K562 (cell line): ENCODE measurements around the gene ZDHHC3. TPM values are rescaled to one million over a fixed set of nuclear protein-coding genes. Genes with fewer than 3 reads are reported as not detected.

Source experiments
- ATAC-seq: fragments of 200-7000 bp; cut with Tn5 transposase; 3 replicates; pipeline ENCODE4 v1.9.1; 2020; ENCODE audit warnings: moderate library complexity
- BruUV-seq: library from RNA; stranded (reverse); fragments of 400-500 nt; replicated peaks from 2 replicates; lab custom pipeline; 2021; lab: Mats Ljungman, UMichigan
- CTCF ChIA-PET: fragments of 300-600 bp; formaldehyde crosslinking; extraction: SDS; loops from one replicate; lab custom pipeline; 2021; ENCODE audit warnings: low intra/inter-chr PET ratio; lab: Yijun Ruan, JAX
- POLR2A ChIA-PET: fragments of 300-600, 350-650 bp; sonication (Branson Sonifier 250); formaldehyde crosslinking; extraction: SDS; loops from one replicate; lab custom pipeline; 2021; ENCODE audit warnings: antibody characterized with exemption, inconsistent platforms; lab: Yijun Ruan, JAX
- DNase-seq, 4 experiments: peaks; one replicate each; pipeline versions ENCODE4 v3.0.0 to v3.0.0-alpha.2; 2011 to 2018; ENCODE audit warnings: low spot score in 3 of 4, mixed read lengths in 3 of 4; ENCODE audit errors: extremely low read depth in 1 of 4
- FAIRE-seq: peaks from 2 replicates; lab custom pipeline; 2011; peaks lifted over from hg19 to GRCh38; lab: Jason Lieb, UNC
- H2AFZ ChIP-seq: 2 replicates; pipeline ENCODE4 v1.6.0; 2011; ENCODE audit warnings: low read depth, low read length, control low read depth, inconsistent platforms
- H3K27ac ChIP-seq: fragments of 200-600 bp; 3 replicates; pipeline ENCODE4 v1.8.0; 2011; ENCODE audit warnings: low read depth, mild to moderate bottlenecking, control low read depth, inconsistent platforms, low read length, moderate library complexity, mixed read lengths; ENCODE audit errors: extremely low read depth
- H3K27me3 ChIP-seq, 2 experiments: fragments of 300-600 bp in 1 of 2; 2 replicates in 1 of 2; 3 replicates in 1 of 2; pipeline versions ENCODE4 v1.6.0 to v1.8.0; 2011; ENCODE audit warnings: inconsistent platforms in 2 of 2, low read length in 2 of 2, mild to moderate bottlenecking in 1 of 2, mixed read lengths in 1 of 2, moderate library complexity in 1 of 2; ENCODE audit not compliant: control insufficient read depth in 2 of 2, insufficient read depth in 2 of 2
- H3K36me3 ChIP-seq: fragments of 300-600 bp; 3 replicates; pipeline ENCODE4 v1.8.0; 2011; ENCODE audit warnings: mild to moderate bottlenecking, low read length, inconsistent platforms; ENCODE audit not compliant: control insufficient read depth, insufficient read depth
- H3K4me1 ChIP-seq, 2 experiments: fragments of 200-600 bp in 1 of 2; replicated peaks in 1 of 2; 2 replicates in 1 of 2; 3 replicates in 1 of 2; pipeline versions ENCODE4 v1.5.1 to v1.8.0; 2011; ENCODE audit warnings: inconsistent platforms in 2 of 2, low read length in 2 of 2, mild to moderate bottlenecking in 1 of 2, mixed read lengths in 1 of 2, moderate library complexity in 1 of 2; ENCODE audit not compliant: control insufficient read depth in 2 of 2, insufficient read depth in 2 of 2
- H3K4me2 ChIP-seq: 2 replicates; pipeline ENCODE4 v1.6.1; 2011; ENCODE audit warnings: low read length, control low read depth, inconsistent platforms, mixed read lengths; ENCODE audit not compliant: insufficient read depth
- H3K4me3 ChIP-seq: fragments of 200-600 bp; sonication (generic), shearing (Covaris generic); 2 replicates; pipeline ENCODE4 v1.5.1; 2016; ENCODE audit warnings: control low read depth, inconsistent platforms
- H3K79me2 ChIP-seq: fragments of 200-600 bp; 3 replicates; pipeline ENCODE4 v1.8.0; 2011; ENCODE audit warnings: low read length, inconsistent platforms; ENCODE audit not compliant: control insufficient read depth, insufficient read depth
- H3K9ac ChIP-seq, 2 experiments: 2 replicates each; pipeline versions ENCODE4 v1.6.0 to v1.6.1; 2011; ENCODE audit warnings: low read depth in 2 of 2, low read length in 2 of 2, control low read depth in 1 of 2, inconsistent platforms in 1 of 2, mild to moderate bottlenecking in 1 of 2, mixed read lengths in 1 of 2; ENCODE audit not compliant: insufficient read depth in 1 of 2
- H3K9me1 ChIP-seq: one replicate; pipeline ENCODE4 v1.6.0; 2011; ENCODE audit warnings: inconsistent platforms, mild to moderate bottlenecking, low read length, moderate library complexity; ENCODE audit not compliant: control insufficient read depth, insufficient read depth
- H3K9me3 ChIP-seq: replicated peaks from 2 replicates; pipeline ENCODE4 v1.5.1; 2011; ENCODE audit warnings: low read depth, low read length, inconsistent platforms; ENCODE audit not compliant: control insufficient read depth, insufficient read depth
- H4K20me1 ChIP-seq: replicated peaks from 2 replicates; pipeline ENCODE4 v1.6.1; 2011; ENCODE audit warnings: low read length, inconsistent platforms, mixed read lengths; ENCODE audit not compliant: control insufficient read depth, insufficient read depth
- CEBPZ ChIP-seq: fragments of 150-350 bp; IDR thresholded peaks from 2 replicates; pipeline ENCODE4 v1.6.1; 2014; ENCODE audit warnings: low read depth, mild to moderate bottlenecking, low read length, borderline replicate concordance
- E2F3 ChIP-seq: fragments of 250-450 bp; sonication (Bioruptor Pico); IDR thresholded peaks from 2 replicates; pipeline ENCODE4 v1.4.0; 2020; ENCODE audit warnings: mild to moderate bottlenecking
- ZNF316 ChIP-seq: fragments of 450-650 bp; IDR thresholded peaks from 2 replicates; pipeline ENCODE4 v1.6.1; 2016
- WGBS: fragments of 100-300 bp; shearing (Covaris generic); methylation state at CpG from one replicate; pipeline ENCODE4 v1.1.6; 2016; ENCODE audit warnings: low coverage, mixed read lengths; ENCODE audit not compliant: insufficient coverage; ENCODE audit errors: missing lambda C conversion rate; 5-methylcytosine and 5-hydroxymethylcytosine counted together
- in situ Hi-C: fragments of 300-500 bp; cut with MboI; formaldehyde crosslinking; loops from 4 replicates; pipeline ENCODE4 v1.15.0; 2018; ENCODE audit warnings: inconsistent platforms, mixed read lengths
- intact Hi-C: fragments of 100-400 bp; cut with micrococcal nuclease; formaldehyde crosslinking; loops from 2 replicates; pipeline ENCODE4 v1.14.2; 2022
- polyA plus RNA-seq, 8 experiments: library from polyadenylated mRNA; depleted of rRNA in 4 of 8; stranded (reverse) in 5 of 8; unstranded in 3 of 8; fragments of >200 nt; fragmentation: Nextera tagmentation in 2 of 8; fragmentation: Illumina TruSeq in 1 of 8; extraction: Ambion mirVana in 2 of 8; extraction: Trizol in 1 of 8; gene quantifications; 2 replicates each; pipeline versions ENCODE4 v1.2.1 to v1.2.3, GENCODE V29; 2011 to 2014; ENCODE audit warnings: inconsistent platforms in 1 of 8, missing spikeins in 1 of 8
- total RNA-seq, 7 experiments: library from RNA; depleted of rRNA in 6 of 7; stranded (reverse); fragments of >200 nt in 6 of 7; fragmentation: Illumina TruSeq in 2 of 7; extraction: Trizol in 2 of 7; gene quantifications; 2 replicates each; pipeline versions ENCODE4 v1.2.1 to v1.2.3, GENCODE V29; 2011 to 2021; ENCODE audit warnings: low replicate concordance in 1 of 7

ZDHHC3 gene
- total and polyA plus RNA-seq, 9 of the 15 experiments (the other 6 are each of a cell fraction or from before 2014, with no cell fraction given) = 10.3 to 120 (median 67.2) TPM

- Histone ChIP-seq H2AFZ (no peak overlapping the region), H3K36me3 (peaks cover 3% of the 10 kb centered on the region; the same call in 1 of the 3 replicates), H3K9me1 (peaks cover 11% of the 10 kb centered on the region), H3K4me2 (no peak overlapping the region), H3K4me3 (no peak overlapping the region), H3K9ac (peak overlapping the region in 1 of 2 experiments; percentile 0; a peak in 1 of 4 replicates), H4K20me1 (peaks cover 18% of the 10 kb centered on the region), H3K27ac (no peak overlapping the region), H3K27me3 (no peaks in the 10 kb centered on the region), H3K4me1 (peaks cover 35 to 48% of the 10 kb centered on the region in 2 experiments), H3K79me2 (peaks cover 83% of the 10 kb centered on the region), H3K9me3 (no peaks in the 10 kb centered on the region)
- ATAC-seq = no peak
- intact Hi-C loops = no loop called here
- no peak for DNase-seq
- ChIA-PET CTCF (interaction anchor here (0.7 kb wide), 1 partner anchor 259 kb away, joined by 3 read pairs; no protein-coding TSS in a partner anchor), POLR2A (interaction anchor here (0.5 to 3.2 kb wide), 3 partner anchors 11 to 277 kb away, joined by 3 to 11 read pairs (median 4); partner anchors contain the start of genes EXOSC7 and ZDHHC3)
- WGBS = 69% methylated on average over 3 of the region's 3 CpGs
- in situ Hi-C loops = no loop called here
- TF ChIP-seq ZNF316 = peak; percentile 55
- no peak for TF ChIP-seq E2F3 (CRISPR knock-in tag)
- FAIRE-seq = no peak
- no TSS peak for BruUV-seq
These were observed 10.8 kb downstream of the ZDHHC3 start for GRCh38 chr3:44965165-44965564.

- Histone ChIP-seq H3K9me1 (peaks cover 3% of the 10 kb centered on the region), H3K9me3 (no peaks in the 10 kb centered on the region), H3K27me3 (no peaks in the 10 kb centered on the region), H2AFZ (no peak overlapping the region), H3K27ac (no peak overlapping the region), H3K36me3 (peaks cover 8% of the 10 kb centered on the region; the same call in 2 of the 3 replicates), H3K4me2 (no peak overlapping the region), H3K4me1 (peaks cover 21 to 36% of the 10 kb centered on the region in 2 experiments), H4K20me1 (peaks cover 16% of the 10 kb centered on the region; the same call in 1 of the 2 replicates), H3K4me3 (no peak overlapping the region), H3K79me2 (peaks cover 79% of the 10 kb centered on the region), H3K9ac (no peak overlapping the region)
- in situ Hi-C loops (no loop called here), intact Hi-C loops (no loop called here)
- BruUV-seq = no TSS peak
- ChIA-PET POLR2A (interaction anchor here (1.1 kb wide), 1 partner anchor 8 kb away, joined by 3 read pairs; no protein-coding TSS in a partner anchor), CTCF (no interaction called here)
- ATAC-seq (no peak), DNase-seq (no peak), FAIRE-seq (no peak)
- no peak for TF ChIP-seq CEBPZ
- WGBS = 78% methylated on average over 4 of the region's 4 CpGs
These were observed 12.2 kb downstream of the ZDHHC3 start for GRCh38 chr3:44963571-44964325.
